ENCODE measurements around the gene CHST11.
"Not testable (repeated sequence)": the region's sequence is repeated elsewhere in the genome, so short reads cannot be mapped to it uniquely, and the experiment has no call there.

Gene CHST11

DNA sequence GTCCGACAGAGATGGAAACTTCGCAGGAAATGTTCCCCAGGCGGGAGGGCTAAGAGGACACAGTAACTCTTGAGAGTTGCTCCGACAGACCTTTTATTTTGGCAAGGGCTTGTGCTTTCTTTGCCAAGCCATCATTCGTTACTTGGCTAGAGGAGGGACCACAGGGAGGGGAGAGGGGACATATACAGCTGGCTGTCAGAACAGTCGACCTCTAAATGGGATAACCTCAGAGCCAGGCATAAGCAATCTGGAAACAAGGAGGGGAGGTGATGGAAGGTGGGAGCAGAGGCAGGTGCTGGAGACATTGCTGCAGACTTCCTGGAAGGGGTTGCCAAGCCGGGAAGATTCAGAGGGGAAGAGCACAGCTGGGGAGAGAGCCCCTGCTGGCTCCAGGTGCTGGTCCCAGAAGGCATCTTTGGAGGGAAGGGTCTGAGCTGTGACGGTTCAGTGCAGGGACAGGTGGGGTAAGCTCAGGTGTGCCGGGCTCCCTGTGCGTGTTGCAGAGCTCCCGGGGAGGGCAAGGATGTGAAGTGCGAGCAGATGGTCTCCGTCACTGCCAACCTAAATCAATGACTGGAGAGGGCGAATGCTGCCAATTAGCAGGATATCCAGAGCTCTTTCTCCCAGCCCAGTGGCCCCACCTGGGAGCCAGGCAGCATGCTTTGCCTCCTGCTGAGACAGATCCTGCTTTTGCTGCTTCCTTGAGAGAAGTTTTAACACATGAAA, 50.1 kb downstream of the CHST11 start:
- no peak for DNase-seq

DNA sequence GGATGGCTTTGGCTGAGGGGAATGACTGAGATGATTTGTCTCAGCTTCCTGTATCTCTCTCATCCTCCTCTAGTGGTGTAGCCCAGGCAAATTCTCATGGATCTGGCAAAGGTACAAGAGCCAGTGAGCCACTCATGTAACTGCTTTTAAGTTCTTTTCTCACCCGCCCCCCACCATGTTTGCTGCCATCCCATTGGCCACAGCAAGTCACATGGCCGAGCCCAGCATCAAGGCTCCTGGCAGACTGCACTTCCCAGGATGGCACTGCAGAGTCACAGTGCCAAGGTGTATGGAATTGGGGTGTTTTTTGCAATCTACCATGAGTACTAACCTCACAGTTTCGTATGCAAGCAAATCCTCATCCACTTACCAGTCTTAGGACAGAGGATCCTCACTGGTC, 50.9 kb downstream of the CHST11 start:
- no peak for DNase-seq

- DNase-seq: no peak
Observed at GRCh38 chr12:104508752-104509446, 52.2 kb downstream of the CHST11 start.

DNA sequence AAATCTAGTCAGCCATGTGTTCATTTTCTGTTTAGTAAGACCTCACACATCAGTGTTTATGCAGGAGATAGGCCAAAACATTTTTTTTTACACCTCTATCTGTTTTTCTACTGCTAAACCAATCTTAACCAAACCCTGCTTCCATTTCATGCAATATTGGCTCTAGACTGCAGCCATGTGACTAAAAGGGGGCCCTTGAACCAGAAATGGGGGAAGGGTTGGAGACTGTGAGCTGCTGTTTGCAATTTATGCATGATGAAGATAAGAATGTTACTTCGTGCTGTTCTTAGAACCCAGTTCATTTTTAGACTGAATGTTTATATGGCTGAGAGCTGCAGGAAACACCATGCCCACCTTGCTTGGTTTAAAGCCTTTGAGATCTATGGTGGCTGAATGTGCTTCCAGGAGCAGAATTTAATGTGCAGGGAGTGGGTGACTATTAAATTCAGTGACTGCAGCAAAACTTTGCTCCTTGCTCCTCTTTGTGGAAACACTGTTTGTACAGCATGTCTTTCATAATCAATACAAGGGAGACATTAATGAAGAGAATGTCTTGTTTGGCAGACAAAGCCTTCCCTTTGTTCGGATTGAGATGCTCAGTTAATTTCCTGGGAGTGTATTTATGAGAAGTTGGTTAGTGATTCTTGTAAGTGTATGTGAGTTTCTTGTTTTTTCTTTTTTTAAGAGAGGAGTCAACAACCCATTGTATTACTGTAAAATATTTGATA, 53.6 kb downstream of the CHST11 start:
- no peak for DNase-seq

GRCh38 chr12:104510873-104511440, 54.2 kb downstream of the CHST11 start:
- no peak for DNase-seq

GRCh38 chr12:104513681-104514080, 56.9 kb downstream of the CHST11 start:
- no peak for DNase-seq

DNA sequence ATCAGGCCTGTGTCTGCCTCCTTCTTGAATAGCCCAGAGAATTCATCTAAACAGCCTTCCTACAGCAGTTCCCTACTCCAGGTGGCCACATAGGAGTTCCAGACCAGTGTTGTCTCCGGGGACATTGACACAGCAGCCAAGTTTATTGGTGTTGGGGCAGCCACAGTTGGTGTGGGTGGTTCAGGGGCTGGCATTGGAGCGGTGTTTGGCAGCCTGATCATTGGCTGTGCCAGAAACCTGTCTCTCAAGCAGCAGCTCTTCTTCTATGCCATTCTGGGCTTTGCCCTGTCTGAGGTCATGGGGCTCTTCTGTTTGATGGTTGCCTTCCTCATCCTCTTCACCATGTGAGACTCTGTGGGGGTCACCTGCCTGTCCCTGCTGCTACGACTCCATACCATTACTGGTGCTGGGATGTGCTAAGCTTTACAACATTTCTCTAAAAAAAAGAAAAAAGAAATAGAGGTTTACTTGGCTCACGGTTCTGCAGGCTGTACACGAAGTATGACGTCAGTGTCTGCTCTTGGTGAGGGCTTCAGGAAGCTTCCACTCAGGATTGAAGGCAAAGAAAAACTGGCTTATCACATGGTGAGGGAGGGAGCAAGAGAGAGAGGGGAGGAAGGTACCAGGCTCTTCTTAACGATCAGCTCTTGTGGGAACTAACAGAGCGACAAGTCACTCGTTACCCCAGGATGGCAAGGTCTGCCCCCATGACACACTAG, 57.5 kb downstream of the CHST11 start:
- no peak for DNase-seq

GRCh38 chr12:104515899-104516298, 59.2 kb downstream of the CHST11 start:
- no peak for DNase-seq

DNA sequence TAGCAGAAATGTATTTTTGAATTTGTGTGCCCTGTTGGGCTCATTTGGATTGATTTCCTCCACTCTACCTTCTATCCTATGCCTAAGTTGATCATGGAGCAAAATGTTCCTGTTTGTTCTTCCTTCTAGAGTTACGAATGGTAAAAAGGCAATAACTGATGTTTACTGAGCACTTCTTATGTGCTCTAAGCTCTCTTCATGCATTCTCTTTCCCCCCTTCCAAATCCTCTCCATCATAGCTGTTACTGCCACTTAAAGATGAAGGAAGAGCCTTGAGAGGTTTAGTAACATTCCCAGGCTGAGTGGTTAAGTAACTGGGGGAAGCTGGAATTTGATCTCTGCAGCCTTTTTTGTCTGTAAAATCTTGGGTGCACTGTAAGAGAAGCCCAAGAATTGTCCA, 60.1 kb downstream of the CHST11 start:
- no peak for DNase-seq

DNA sequence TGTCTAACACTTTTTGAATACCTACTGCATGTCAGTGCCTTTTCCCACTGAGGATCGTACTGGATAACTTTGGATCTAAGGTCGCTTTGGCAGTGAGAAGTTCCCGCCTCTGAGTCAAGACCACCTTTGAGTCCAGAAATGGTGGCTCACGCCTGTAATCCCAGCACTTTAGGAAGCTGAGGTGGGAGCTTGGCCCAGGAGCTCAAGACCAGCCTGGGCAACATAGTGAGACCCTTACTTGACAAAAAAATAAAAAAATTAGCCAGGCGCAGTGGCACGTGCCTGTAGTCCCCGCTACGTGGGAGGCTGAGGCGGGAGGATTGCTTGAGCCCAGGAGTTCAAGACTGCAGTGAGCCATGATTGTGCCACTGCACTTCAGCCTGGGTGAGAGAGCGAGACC, 61.1 kb downstream of the CHST11 start:
- no peak for DNase-seq

DNA sequence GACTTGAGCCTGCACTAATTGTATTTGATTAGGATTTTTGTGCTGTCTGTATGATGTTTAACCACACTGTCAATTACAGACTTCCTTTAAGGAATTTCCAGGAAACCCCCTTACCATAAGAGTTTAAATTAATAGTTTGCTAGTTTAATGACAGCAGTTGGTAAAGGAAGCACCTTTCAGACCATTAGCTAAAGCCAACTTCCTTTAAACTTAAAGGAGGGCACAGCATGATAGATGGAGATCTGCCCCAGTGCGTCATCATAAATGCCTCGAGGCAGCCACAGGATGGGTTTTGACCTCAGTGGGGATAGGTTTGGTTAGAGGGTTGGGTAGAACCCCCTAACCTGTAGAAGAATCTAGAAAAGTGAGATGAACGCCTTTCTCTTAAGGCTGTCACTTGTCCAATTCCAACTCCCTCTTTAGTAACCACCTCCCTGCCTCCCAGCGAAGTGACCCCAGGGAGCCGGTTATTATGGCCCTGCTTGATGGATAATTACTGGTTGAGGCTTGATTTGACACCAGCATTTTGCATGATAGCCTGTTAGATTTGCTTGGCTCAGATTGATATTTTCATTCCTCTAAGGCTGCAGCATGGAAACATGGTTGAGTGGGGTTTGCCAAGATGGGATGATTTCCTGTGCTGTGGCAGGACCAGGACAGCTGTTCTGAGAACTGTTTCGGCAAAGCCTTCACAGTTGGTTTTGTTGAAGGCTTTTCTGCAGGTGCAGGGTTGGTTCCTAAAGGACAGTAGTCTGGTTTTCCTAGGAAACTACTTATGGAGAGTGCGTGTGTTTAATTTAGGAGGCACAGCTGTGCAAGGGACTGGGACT, 62.7 kb downstream of the CHST11 start:
- no peak for DNase-seq

GRCh38 chr12:104520242-104520900, 63.6 kb downstream of the CHST11 start:
- no peak for DNase-seq

GRCh38 chr12:104521731-104522130, 65.0 kb downstream of the CHST11 start:
- no peak for DNase-seq

DNA sequence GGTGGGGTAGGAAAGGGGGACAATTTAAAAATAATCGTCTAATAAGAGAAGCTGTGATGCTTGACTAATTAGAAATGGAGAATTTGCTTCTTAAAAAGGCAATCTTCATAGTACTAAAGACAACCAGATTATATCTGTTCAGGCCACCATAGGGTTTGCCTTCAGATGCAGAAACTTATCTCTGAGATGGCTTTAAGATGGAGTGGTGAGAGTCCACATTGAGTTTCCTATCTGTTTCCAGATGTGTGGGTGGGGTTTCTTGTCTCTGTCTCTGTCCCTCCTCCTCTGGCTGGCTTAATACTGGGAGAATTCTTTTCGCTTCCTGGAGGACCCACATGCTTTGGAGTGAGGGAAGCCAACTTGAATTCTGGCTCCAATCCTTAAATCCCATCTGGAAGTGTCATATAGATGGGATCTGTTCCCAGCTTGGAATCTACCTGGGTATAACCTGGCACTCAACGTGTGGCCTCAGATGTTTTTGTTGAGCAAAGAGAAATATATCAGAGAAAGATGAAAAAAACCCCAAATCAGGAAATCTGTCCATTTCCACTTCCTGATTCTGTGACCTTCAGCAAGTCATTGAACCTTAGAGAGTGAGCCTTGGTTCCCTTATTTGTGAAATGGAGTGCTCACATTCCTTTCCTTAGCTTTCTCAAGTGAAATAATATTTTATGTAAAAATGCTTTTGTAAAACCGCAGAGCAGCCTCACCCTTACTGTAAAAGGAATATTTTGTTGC, 66.4 kb downstream of the CHST11 start:
- no peak for DNase-seq

DNA sequence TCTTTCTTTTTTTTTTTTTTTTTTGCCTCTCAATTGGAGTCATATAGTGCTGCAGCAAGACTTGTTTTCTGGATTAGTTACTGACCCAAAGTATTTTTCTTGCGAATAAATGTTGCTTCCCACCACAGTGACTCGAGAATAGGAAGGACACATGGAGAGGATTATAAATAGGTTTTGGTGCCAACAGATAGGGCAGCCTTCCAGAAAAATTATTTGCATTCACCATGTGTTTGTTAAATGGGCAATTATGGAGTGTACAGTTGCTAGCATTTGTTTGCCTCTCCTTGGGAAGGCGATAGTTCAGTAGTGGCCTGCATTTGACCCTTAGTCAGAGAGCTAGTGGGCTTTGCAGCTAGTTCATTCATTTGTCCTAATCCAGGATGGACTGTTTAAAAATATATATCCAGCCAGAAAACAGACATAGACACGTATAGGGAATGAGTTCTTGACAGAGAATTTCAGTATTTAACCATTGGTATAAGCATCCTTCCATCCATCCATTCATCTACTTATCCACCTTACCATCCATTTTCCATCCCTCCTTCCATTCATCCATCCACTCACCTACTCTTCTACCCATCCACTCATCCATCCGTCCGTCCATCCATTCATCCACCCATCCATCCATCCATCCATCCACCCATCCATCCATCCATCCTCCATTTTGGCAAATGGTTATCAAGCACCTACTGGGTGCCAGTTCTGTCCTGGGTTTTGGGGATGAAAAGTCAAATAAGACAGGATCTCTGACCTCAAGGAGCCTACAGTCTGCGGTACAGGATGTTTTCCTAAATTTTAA, 67.5 kb downstream of the CHST11 start:
- DNase-seq: no peak

GRCh38 chr12:104526320-104526719, 69.6 kb downstream of the CHST11 start:
- DNase-seq: no peak

DNA sequence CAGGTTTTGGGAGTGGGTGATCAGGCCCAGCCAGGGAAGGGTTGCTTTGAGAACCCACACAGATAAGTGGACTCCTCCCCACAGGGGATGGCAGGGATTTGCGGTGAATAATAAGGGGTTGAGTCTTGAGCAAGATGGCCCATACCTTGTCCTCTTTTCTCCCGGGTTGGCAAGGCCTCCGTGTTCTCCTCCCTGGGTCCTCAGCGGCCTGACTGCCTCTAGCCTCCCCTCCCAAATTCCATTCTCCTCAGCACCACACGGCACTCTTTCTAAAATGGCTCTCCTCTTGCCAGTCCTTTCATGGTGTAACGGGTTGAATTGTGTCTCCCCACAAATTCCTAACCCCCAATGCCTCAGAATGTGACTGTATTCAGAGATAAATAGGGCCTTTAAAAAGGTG, 70.0 kb downstream of the CHST11 start:
- no peak for DNase-seq

DNA sequence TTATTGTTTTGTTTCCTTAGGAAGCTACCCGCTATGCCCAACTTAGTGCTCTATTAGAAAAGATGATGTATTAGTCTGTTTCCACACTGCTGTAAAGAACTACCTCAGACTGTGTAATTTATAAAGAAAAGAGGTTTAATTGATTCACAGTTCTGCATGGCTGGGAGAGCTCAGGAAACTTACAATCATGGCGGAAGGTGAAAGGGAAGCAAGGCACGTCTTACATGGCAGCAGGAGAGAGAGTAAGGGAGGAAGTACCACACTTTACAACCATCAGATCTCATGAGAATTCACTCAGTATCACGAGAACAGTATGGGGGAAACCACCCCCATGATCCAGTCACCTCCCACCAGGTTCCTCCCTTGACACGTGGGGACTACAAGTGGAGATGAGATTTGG, 70.9 kb downstream of the CHST11 start:
- not testable (repeated sequence) for DNase-seq

DNA sequence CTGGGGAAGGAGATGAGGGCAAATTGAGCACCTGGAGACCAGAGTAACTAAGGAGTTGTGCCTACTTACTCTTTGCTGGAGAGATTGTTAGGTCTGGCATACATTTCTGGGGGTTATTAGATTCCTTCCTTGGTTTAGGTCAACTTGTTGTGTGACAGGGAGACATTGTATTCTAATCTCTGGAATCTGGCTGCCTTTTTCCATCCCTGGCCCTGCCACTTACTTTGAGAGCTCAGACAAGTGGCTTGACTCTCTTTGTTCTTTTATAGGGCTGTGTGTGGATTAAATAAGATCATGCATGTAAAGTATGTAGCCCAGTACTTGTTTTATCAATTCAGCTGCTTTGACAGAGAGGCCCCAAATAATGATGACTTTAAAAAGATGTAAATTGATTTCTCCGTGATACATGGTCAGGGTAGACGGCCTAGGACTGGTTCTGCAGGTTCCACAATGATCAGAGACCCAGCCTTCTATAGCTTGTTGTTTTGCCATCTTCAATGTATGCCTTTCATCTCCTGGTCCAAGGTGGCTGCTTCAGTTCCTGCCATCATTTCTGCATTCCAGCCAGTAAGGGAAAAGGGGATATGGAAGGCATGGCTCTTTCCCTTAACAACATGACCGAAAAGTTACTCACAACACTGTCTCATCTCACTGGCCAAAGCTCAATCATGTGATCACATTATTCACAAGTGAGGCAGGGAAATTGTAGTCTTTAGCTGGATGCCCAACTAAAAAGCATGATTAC, 72.6 kb downstream of the CHST11 start:
- no peak for DNase-seq
